ENCODE measurements around the gene IL22RA2.

DNA sequence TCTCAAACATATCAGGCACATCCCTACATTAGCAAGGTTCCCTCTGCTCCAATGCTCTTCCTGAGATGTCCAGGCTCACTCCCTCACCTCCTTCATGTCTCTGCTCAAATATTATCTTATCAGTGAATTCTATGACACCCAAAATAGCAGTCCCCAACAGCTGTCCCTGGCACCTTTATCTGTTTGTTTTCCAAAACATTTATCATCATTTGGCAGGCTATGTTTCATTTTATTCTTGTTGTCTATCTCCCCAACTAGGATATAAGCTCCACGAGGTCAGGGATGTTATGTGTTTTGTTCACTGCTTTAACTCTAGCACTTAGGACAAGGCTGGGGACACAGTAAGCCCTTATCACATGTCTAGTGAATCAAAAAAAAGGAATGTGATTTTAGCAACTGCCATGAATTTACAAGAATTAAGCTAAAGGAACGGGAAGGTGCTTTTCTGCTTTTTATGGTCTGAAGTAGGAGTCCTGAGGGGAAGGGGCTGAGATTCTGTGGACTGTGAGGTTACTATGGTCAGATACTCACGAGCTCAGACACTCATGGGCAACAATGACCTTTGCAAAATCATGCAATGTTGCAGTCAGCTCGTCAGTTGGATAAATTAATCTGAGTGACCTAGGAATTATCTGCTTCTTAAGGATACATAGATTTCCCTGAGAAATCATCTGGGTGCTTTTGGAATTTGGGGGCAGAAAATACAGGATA lies 1.9 kb upstream of the IL22RA2 start:
- TF ChIP-seq, protein P1, sequence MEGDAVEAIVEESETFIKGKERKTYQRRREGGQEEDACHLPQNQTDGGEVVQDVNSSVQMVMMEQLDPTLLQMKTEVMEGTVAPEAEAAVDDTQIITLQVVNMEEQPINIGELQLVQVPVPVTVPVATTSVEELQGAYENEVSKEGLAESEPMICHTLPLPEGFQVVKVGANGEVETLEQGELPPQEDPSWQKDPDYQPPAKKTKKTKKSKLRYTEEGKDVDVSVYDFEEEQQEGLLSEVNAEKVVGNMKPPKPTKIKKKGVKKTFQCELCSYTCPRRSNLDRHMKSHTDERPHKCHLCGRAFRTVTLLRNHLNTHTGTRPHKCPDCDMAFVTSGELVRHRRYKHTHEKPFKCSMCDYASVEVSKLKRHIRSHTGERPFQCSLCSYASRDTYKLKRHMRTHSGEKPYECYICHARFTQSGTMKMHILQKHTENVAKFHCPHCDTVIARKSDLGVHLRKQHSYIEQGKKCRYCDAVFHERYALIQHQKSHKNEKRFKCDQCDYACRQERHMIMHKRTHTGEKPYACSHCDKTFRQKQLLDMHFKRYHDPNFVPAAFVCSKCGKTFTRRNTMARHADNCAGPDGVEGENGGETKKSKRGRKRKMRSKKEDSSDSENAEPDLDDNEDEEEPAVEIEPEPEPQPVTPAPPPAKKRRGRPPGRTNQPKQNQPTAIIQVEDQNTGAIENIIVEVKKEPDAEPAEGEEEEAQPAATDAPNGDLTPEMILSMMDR (IDR thresholded peaks at IDR 0.05): no peak
- TF ChIP-seq POLR2A (IDR thresholded peaks at IDR 0.05): no peak

All from uterus (tissue), 2 donors.